ENCODE measurements around the gene TUBA1A.
"Not testable (repeated sequence)": the region's sequence is repeated elsewhere in the genome, so short reads cannot be mapped to it uniquely, and the experiment has no call there.

TUBA1A gene

GRCh38 chr12:49187184-49187583 is 1.7 kb downstream of the TUBA1A start (continued):
- TF ChIP-seq ELK4 (IDR thresholded peaks at IDR 0.05; ENCODE audit: borderline replicate concordance, low read depth, low read length) (no peak), INSM2 (tag by site-specific recombination; IDR thresholded peaks at IDR 0.05) (peak; percentile 23; the same call in 1 of the 2 replicates), MYNN (tag by site-specific recombination; IDR thresholded peaks at IDR 0.05; ENCODE audit: borderline replicate concordance) (no peak), ZNF221 (tag by site-specific recombination; IDR thresholded peaks at IDR 0.05; ENCODE audit: borderline replicate concordance) (no peak), ZNF394 (tag by site-specific recombination; IDR thresholded peaks at IDR 0.05; ENCODE audit: borderline replicate concordance) (no peak), ZBTB10 (tag by site-specific recombination; IDR thresholded peaks at IDR 0.05) (no peak), ZBTB21 (tag by site-specific recombination; IDR thresholded peaks at IDR 0.05) (0 out of 2 replicates have a peak, but pooled peaks have one; percentile 17), ZNF585B (tag by site-specific recombination; IDR thresholded peaks at IDR 0.05) (no peak), ZNF362 (tag by site-specific recombination; IDR thresholded peaks at IDR 0.05) (no peak), PRDM6 (tag by site-specific recombination; IDR thresholded peaks at IDR 0.05) (peak; percentile 61; the same call in 1 of the 2 replicates), ZXDB (tag by site-specific recombination; IDR thresholded peaks at IDR 0.05) (no peak)
- TF ChIP-seq, protein P1, sequence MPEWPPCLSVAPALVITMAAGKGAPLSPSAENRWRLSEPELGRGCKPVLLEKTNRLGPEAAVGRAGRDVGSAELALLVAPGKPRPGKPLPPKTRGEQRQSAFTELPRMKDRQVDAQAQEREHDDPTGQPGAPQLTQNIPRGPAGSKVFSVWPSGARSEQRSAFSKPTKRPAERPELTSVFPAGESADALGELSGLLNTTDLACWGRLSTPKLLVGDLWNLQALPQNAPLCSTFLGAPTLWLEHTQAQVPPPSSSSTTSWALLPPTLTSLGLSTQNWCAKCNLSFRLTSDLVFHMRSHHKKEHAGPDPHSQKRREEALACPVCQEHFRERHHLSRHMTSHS (tag by site-specific recombination; IDR thresholded peaks at IDR 0.05), result no peak

GRCh38 chr12:49186307-49186706 is 2.6 kb downstream of the TUBA1A start:
- peaks cover 19 to 20% of the 10 kb centered on the region in 2 experiments for H3K36me3 ChIP-seq (ENCODE audit: control insufficient read depth in 2 of 2, insufficient read depth in 1 of 2, low read length in 2 of 2)
- not testable (repeated sequence) for H3K4me1 ChIP-seq (ENCODE audit: control insufficient read depth, insufficient read depth, low read length); H3K27ac ChIP-seq (ENCODE audit: extremely low read depth, low read depth, low read length); H3K4me3 ChIP-seq (ENCODE audit: low read depth, low read length); H3K9me3 ChIP-seq (ENCODE audit: control insufficient read depth, insufficient read depth, low read depth, low read length)
- ChIA-PET CTCF (interaction anchor here (0.6 kb wide), 1 partner anchor 108 kb away, joined by 3 read pairs; no protein-coding TSS in a partner anchor), POLR2A (interaction anchor here (4.8 kb wide), 1 partner anchor 55 kb away, joined by 134 read pairs; the partner anchor contains the start of gene TUBA1B)

- POLR2A ChIA-PET, result interaction anchor here (1.0 kb wide), 1 partner anchor 10 kb away, joined by 6 read pairs; no protein-coding TSS in a partner anchor
- H3K27ac ChIP-seq (ENCODE audit: extremely low read depth, low read depth, low read length); CTCF ChIA-PET; H3K4me1 ChIP-seq (ENCODE audit: control insufficient read depth, insufficient read depth, low read length); H3K9me3 ChIP-seq (ENCODE audit: control insufficient read depth, insufficient read depth, low read depth, low read length); H3K4me3 ChIP-seq (ENCODE audit: low read depth, low read length): not testable (repeated sequence)
- H3K36me3 ChIP-seq (ENCODE audit: control insufficient read depth in 2 of 2, insufficient read depth in 1 of 2, low read length in 2 of 2), result peaks cover 19 to 20% of the 10 kb centered on the region in 2 experiments
Observed at GRCh38 chr12:49184697-49185096, 4.2 kb downstream of the TUBA1A start.

DNA sequence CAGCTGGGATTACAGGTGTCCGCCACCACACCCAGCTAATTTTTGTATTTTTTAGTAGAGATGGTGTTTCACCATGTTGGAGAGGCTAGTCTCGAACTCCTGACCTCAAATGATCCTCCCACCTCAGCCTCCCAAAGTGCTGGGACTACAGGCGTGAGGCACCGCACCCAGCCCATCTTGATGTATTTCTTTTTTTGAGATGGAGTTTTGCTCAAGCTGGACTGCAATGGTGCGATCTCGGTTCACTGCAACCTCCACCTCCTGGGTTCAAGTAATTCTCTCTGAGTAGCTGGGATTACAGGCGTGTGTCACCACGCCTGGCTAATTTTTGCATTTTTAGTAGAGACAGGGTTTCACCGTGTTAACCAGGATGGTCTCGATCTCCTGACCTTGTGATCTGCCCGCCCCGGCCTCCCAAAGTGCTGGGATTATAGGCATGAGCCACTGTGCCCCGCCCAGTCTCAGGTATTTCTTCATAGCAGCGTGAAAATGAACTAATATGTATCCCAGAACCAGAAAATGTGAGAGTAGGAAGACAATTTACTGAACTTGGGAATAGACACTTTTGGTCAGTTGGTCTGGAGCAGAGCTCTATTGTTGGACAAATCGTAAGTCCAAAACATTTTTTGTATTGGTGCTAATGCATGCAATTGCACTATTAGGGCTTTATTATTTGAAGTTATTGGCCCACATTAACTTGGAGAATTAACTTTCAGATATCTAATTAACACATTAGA is 5.5 kb downstream of the TUBA1A start:
- not testable (repeated sequence) for H3K9me3 ChIP-seq (ENCODE audit: control insufficient read depth, insufficient read depth, low read depth, low read length); H3K4me1 ChIP-seq (ENCODE audit: control insufficient read depth, insufficient read depth, low read length); H3K4me3 ChIP-seq (ENCODE audit: low read depth, low read length); H3K27ac ChIP-seq (ENCODE audit: extremely low read depth, low read depth, low read length)
- CTCF ChIA-PET, result interaction anchor here (1.1 kb wide), 1 partner anchor 63 kb away, joined by 3 read pairs; no protein-coding TSS in a partner anchor
- peaks cover 19 to 20% of the 10 kb centered on the region in 2 experiments for H3K36me3 ChIP-seq (ENCODE audit: control insufficient read depth in 2 of 2, insufficient read depth in 1 of 2, low read length in 2 of 2)
- POLR2A ChIA-PET, result interaction anchor here (1.9 kb wide), 1 partner anchor 53 kb away, joined by 11 read pairs; the partner anchor contains the start of gene TUBA1B
